Activated CD4-positive, alpha-beta T cell treated with anti-CD3 and anti-CD28 coated beads for 4 hours (primary cell): Measurements from ENCODE around the gene DTX3L.
"Not testable (repeated sequence)": the region's sequence is repeated elsewhere in the genome, so short reads cannot be mapped to it uniquely, and the experiment has no call there.

Experiments used
- DNase-seq, 2 donors: peaks; one replicate each; pipeline ENCODE4 v3.0.0-alpha.2; 2020

Gene DTX3L

GRCh38 chr3:122562923-122563716 is 1.0 kb upstream of the DTX3L start:
- no peak for DNase-seq

GRCh38 chr3:122563717-122564025 is 467 bp upstream of the DTX3L start:
- DNase-seq: peak; percentile 20 to 21

GRCh38 chr3:122568131-122568530 is 4.0 kb downstream of the DTX3L start:
- DNase-seq: not testable (repeated sequence)

- no peak for DNase-seq
These were observed 4.6 kb downstream of the DTX3L start for GRCh38 chr3:122568755-122569154.

- peak; percentile 22 to 37 for DNase-seq
These were observed 8.8 kb downstream of the DTX3L start for GRCh38 chr3:122572940-122573412.

GRCh38 chr3:122576174-122576940 is 12.2 kb downstream of the DTX3L start:
- peak; percentile 14 to 49 for DNase-seq

- DNase-seq: peak; percentile 32 to 33
These were observed 13.4 kb downstream of the DTX3L start, which contains the start of gene PARP15 for GRCh38 chr3:122577409-122578031. PARP15 (plus strand) TSS chr3:122577650; CDS start chr3:122577668, 18 bp downstream.

- DNase-seq: no peak
These were observed 14.1 kb downstream of the DTX3L start for GRCh38 chr3:122578069-122578740.

- no peak for DNase-seq
These were observed 16.3 kb downstream of the DTX3L start for GRCh38 chr3:122580470-122580869.

- DNase-seq: no peak
These were observed 17.5 kb downstream of the DTX3L start for GRCh38 chr3:122581622-122582021.

GRCh38 chr3:122582390-122582789 is 18.3 kb downstream of the DTX3L start:
- DNase-seq: no peak

GRCh38 chr3:122586098-122586497 is 22.0 kb downstream of the DTX3L start:
- no peak for DNase-seq

GRCh38 chr3:122586773-122587485 is 22.8 kb downstream of the DTX3L start:
- no peak for DNase-seq

GRCh38 chr3:122587572-122587971 is 23.4 kb downstream of the DTX3L start:
- DNase-seq: no peak

GRCh38 chr3:122589297-122589696 is 25.2 kb downstream of the DTX3L start:
- no peak for DNase-seq

GRCh38 chr3:122590610-122591009 is 26.5 kb downstream of the DTX3L start:
- no peak for DNase-seq

GRCh38 chr3:122594025-122594424 is 29.9 kb downstream of the DTX3L start:
- DNase-seq: no peak

GRCh38 chr3:122598151-122598550 is 34.0 kb downstream of the DTX3L start:
- no peak for DNase-seq

GRCh38 chr3:122598556-122598955 is 34.4 kb downstream of the DTX3L start:
- DNase-seq: no peak

- DNase-seq: no peak
These were observed 38.0 kb downstream of the DTX3L start for GRCh38 chr3:122602011-122602710.

- no peak for DNase-seq
These were observed 38.9 kb downstream of the DTX3L start for GRCh38 chr3:122603056-122603455.

GRCh38 chr3:122606330-122606729 is 42.2 kb downstream of the DTX3L start:
- no peak for DNase-seq
